ENCODE data around the gene TTC39C.

Gene TTC39C

DNA sequence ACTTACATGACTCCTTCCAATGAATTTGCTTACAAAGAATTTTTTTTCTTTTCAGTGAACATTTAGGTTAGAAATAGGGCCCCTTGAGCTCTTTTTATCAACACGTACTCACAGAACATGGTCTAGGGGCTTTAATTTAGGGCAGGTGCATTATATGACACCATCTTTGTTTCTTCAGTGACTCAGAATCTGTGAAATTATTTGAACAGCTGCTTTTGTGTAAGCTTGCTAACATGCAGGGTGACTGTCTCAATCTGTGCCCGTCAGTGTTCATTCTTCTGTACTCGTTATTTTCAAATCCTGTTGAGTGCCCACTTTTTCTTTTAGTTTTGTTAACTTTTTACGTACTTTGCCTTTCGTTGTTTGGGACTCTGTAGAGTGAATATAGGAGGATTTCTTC is 71.5 kb downstream of the TTC39C start:
- DNase-seq (ENCODE audit: low spot score) = no peak

DNA sequence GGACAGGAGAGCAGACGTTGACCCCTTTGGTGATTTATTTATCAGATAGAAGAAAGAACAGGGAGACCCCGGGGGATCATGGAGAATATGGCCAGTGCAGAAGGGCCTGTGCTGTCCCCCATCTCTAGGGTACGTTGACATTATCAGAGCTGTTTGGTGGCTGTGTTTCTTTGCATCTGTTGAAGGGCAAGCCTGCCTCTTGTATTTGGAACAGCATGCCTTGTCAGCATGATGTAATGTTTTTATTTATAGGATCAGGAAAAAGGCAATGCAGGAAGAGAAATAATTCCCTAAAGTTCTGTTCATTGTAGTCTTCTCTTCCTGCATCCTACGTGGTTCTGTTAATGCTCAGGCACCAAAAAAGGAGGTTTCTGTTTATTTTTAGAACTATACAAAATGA is 74.5 kb downstream of the TTC39C start:
- no peak for DNase-seq (ENCODE audit: low spot score)

DNA sequence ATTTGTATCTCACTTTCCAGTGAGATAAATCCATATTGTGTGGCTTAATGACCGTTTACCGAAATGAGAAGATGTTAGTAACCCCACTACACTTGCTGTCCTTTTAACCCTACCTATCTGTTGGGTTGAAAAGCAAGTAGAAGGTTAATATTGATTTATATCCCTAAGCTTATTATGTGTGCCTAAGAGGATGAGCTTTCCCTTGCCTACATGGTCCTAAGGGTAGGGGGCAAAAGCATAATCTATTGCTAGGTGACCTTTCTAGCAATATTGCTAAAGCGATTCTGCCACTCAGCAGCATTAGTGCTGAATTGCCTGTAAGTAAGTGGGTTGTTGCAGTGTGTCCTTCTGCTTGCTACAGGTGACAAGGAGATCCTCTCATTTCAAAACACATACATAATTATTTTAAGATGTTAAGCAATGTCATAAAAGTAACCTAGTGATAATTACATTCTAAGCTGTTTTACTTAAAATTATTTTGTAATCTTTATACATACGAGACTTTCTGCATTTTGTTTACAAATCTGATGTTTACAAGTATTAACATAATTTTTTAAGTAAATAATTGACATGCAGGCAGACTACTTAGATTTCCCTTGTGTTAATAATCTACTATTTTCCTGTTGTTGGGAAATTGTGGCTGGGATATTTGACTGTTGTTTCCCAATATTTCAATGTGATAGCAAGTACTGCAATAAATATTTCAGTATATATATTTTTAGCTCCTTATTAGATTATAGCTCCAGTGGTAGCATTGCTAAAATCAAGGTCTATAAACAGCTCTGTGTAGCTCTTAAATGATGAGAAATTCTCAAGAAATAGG is 75.2 kb downstream of the TTC39C start:
- DNase-seq (ENCODE audit: low spot score) = no peak

DNA sequence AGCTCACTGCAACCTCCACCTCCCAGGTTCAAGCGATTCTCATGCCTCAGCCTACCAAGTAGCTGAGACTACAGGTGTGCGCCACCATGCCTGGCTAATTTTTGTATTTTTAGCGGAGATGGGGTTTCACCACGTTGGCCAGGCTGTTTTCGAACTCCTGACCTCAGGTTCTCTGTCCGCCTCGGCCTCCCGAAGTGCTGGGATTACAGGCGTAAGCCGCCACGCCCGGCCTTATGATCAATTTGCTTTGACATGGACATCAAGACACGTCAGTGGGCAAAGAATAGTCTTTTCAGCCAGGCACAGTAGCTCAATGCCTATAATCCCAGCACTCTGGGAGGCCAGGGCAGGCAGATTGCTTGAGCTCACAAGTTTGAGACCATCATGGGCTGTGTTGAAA is 76.3 kb downstream of the TTC39C start:
- no peak for DNase-seq (ENCODE audit: low spot score)

DNA sequence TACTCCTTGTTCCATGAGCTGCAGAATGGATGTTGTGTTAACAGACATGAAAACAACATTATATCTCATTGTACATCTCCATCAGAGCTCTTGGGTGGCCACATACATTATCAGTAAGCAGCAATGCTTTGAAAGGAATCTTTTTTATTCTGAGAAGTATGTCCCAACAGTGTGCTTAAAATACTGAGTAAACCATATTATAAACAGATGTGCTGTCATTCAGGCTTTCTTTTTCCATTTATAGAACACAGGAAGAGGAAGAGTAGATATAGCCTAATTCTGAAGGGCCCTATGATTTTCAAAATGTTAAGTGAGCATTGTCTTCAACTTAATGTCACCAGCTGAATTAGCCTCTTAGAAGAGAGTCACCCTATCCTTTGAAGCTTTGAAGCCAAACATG is 80.0 kb downstream of the TTC39C start:
- no peak for DNase-seq (ENCODE audit: low spot score)

DNA sequence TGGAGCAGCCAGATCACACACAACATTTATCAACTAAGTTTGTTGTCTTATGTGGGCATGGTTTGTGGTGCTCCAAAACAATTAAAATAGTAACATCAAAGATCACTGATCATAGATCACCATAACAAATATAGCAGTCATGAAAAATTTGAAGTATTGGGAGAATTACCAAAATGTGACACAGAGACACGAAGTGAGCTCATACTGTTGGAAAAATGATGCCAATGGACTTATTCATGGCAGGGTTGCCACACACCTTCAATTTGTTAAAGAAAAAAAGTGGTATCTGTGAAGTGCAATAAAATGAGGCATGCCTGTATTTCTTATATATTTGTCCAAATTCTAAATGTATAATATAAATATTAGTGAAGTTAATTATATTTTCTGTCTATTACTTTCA is 81.4 kb downstream of the TTC39C start:
- no peak for DNase-seq (ENCODE audit: low spot score)

DNA sequence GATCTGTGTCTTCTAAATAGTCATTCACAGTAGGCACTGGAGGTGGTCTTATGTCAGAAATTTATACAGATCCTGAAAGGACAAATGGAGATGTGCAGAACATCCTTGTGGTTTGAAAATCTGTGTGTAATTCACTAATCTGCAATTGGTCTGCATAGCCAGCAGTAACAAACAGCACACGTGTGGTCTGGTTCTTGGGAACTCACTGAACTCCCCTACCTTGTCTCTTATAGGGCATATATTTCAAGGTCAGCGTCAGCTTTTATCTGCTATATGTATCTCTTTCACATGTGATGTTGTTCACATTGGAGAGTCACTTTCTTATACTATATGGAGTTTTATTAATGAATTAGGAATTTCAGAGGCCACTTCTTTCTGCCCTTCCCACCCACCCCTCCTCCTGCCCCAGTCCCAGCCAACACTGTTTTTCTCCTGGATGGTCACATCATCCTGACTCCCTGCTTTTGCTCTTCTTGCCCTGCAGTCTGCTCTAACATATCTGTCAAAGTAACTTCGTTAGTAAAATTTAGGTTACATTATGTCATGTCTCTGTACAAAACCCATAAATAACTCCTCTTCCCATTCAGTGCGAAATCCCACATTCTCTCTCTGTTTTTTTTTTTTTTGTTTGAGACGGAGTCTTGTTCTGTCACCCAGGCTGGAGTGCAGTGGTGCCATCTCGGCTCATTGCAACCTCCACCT is 88.9 kb downstream of the TTC39C start:
- DNase-seq (ENCODE audit: low spot score) = no peak

DNA sequence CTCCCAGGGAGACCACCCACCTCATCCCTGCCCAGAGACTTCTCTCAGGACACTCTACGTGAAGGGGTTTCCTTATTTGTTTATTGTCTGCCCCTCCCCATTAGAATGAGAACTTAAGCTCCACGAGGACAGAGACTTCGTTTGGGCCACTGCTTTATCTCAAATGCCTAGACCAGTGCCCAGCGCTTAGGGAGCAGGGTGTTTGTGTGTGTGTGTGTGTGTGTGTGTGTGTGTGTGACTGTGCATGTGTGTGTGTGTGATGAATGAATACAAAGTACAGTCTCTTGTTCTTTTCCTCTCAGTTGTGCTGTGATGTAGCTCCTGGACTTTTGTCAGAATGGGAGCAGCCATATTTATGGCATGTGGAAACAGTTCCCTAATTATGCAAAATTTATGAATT is 89.9 kb downstream of the TTC39C start:
- DNase-seq (ENCODE audit: low spot score) = no peak

DNA sequence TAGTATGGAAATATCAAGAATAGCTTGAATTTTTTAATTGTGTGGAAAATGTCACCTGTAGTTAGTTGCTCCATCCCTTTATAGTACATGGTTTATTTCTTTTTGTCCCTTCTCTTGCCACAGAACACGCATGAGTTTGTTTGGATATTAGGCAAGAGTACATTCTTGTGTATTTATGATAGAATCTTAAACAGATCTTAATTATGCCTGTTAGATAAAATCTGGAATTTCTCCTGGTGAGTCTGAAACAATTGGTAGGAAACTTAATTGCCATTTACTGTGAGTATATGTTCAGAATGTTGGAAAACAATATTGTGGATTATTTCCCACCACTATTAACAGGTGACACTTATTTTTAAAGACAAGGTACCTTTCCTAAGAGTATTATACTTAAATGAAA is 94.1 kb downstream of the TTC39C start:
- no peak for DNase-seq (ENCODE audit: low spot score)

DNA sequence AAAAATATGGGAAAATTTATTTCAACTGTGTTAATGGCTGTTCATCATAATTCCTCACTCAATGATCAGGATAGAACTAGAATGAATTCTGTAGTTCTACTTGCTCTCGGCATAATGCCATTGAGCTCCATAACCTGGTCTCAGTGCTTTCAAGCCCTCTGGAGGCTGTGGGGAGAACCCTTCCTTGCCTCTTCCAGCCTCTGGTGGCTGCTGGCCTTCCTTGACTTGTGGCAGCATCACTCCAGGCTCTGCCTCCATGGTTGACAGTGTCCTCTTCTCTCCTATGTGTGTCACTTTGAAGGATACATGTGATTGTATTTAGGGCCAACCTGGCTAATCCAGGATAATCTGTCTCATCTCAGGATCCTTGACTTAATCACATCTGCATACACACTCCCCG is 97.4 kb downstream of the TTC39C start:
- DNase-seq (ENCODE audit: low spot score) = no peak

DNA sequence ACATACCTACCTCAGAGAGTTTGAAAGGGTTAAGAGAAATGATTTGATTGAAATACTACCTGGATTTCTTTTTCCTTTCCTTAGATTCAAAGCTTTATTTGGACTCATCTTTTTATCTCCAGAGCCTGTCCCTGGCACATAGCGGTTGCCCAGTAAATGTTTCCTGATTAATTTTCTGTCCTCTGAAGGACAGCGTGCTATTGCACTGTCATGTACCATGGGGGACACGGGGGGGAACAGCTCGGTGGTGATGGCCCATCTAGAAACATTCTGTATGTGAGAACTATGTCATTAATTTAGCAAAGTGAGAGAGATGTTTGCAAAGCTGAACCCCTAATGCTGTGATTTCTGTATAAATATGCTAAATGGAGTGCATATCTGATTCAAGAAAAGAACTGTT is 97.9 kb downstream of the TTC39C start:
- no peak for DNase-seq (ENCODE audit: low spot score)

DNA sequence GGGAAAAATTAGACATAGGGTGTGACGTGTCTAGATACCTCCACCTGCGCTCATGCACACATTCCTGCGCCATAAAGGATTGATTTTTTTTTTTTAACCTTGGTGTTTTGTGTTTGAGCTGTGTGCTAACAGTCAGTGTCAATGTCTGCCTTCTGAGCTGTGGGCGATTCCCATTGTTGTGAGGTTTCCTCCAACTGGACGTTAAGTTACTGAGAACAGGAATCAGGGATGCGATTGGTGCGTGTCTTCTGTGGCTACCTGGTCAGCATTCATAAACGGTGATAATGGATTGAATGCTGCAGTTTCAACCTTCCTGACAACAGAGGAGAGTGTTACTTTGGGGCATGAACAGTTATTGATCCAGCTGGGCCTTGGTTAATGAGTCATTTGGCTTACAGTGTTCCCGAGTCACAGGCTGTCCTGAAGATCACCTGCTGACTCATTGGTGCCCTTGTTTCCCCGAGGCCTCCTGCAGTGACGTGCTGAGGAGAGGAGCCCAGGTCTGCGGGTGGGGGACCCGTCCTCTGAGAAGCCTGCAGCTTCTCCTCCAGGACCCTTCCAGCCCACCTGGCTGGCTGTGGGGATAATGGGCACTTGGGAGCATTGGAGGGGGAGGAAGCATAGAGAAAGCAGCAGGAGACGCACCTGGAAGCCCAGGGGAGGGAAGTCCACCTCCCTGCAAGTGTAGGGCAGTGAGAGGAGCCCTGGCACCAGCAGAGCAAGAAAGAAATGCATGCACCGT is 98.5 kb downstream of the TTC39C start:
- DNase-seq (ENCODE audit: low spot score) = no peak

DNA sequence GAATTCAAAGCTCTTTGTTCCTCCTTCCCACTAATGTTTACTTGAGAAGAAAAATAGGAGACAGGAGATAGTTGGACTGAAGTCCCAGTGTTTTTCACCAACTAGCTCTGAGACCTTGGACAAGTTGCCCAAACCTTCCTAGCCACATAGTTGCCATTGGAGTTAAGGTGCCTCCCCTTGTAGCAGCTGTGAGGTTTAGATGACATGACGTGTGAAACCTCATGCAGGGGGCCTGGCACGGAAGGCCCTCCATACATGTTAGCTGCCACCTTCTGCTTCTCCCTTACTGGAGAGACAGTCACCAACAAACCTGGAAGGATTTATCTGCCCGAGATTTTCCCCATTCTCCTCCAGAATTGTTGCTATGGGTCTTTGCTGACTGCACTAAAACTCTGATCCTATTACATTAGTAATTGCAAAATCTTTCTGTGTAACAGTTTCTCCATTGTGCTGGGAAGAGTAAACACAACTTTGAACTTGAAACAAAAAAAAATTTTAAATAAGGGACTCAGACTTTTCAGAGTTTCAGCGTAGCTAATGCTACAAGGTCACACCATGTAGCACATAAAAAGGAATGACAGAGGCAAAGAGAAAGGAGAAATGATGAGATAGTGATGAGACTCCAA is 100.5 kb downstream of the TTC39C start:
- DNase-seq (ENCODE audit: low spot score) = no peak

DNA sequence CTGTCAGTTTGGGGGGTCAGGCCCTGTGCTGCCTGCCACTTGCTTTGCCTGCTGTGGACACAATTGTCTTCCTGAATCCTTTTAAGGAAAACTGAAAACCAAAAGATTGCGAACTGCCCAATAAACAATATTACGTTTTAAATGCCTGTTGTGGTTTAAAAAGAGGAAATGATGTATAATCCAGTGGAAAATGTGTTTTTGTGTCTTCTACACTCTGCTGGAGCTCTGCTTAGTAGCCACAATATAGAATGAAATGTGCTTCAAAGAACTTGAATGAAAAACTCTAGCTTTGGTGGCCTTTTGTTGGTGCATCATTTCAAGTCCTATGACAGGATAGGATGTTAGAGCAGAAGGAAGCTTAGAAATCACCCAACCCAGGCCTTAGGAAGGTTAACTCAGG is 101.1 kb downstream of the TTC39C start:
- no peak for DNase-seq (ENCODE audit: low spot score)

DNA sequence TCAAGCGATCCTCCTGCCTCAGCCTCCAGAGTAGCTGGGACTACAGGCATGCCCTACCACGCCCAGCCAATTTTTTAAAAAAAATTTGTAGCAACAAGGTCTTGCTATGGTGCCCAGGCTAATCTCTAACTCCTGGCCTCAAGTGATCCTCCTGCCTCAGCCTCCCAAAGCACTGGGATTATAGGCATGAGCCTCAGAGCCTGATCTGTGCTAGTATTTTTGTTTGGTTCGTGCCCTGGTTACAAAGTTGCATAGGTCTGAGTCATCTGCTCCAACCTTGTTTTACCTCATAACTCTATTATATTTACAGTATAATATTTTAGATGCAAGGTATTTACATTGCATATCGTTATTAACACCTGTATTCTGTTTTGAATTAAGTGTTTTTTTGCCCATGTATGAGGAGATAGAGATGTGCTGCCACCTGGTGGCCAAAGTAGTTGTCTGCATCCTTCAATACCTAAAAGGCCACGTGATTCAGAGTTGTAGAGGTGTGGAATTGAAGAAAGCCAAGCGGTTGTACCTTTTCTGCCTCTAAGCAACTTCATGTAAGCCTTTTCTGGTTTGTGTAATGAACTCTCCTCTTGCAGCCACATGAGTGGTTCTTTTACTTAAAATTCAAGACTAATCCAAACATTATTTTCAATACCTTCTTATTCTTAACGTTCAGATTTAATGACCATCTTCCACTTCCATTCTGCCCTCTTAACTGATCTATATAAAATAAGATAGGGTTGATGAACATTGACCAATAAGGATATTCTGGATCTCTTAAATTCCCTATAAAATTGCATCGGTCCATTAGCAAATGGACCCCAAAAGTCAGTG is 104.4 kb downstream of the TTC39C start:
- DNase-seq (ENCODE audit: low spot score) = peak; percentile 70

DNA sequence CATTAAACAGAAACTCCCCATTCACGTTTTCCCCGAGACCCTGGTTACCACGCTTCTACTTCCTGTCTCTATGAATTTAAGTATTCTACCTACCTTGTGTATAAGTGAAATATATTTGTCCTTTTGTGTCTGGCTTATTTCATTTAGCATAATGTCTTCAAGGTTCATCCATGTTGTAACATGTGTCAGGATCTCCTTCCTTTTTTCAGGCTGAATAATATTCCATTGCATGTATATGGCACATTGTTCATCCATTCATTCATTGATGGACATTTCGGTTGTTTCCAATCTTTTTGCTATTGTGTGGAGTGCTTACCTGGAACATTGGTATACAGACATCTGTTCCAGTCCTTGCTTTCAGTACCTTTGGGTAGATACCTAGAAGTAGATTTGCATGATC is 106.1 kb downstream of the TTC39C start:
- no peak for DNase-seq (ENCODE audit: low spot score)

DNA sequence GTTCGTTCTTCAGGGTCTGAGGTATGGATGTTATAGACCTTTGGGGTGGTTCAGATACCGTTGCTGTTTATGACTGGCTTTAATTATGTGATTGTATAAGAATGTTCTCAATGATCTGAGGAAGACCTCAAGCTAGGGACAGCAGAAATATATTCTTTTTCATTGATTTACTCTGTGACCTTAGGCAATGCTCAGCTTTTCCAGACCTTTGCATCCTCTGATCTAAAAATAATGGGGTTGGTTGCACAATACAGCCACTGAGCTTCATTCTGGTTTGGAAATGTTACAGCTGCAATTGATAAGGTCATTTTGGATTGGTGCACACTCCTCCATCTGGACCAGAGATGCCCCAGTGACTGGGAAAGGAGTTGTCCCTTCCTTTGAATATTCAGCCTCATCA is 107.1 kb downstream of the TTC39C start:
- no peak for DNase-seq (ENCODE audit: low spot score)

DNA sequence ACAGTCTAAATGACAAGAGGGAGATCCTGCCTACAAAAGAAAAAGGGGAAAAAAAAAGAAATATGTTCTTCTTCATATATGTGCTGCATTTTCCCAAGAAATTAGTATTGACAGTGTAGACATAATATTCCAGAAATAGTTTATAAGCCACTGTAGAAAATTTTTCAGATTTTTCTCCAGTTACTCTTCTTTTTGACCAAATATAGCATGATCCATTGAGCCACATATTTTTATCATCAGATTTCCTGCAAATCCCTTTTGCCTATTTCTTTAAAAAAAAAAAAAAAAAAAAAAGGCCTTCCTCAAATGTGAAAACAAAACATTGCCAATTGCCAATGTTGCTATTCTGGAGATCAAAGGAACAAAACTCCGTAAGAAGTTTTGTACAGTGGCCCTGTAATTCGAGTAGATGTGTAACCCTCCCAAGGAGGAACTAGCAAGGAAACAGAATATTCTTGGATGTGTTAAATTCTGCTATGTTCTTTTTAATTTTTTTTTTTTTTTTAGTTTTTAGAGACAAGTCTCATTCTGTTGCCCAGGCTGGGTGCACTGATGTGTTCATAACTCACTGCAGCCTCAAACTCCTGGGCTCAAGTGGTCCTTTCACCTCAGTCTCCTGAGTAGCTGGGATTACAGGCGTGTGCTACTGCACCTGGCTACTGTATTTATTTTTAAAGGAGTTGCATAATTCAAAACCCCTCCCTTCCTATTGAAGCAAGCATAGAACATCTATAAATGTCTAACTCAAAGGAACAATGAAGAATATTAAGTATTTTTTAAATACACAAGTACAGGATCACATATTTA is 111.8 kb downstream of the TTC39C start:
- no peak for DNase-seq (ENCODE audit: low spot score)

DNA sequence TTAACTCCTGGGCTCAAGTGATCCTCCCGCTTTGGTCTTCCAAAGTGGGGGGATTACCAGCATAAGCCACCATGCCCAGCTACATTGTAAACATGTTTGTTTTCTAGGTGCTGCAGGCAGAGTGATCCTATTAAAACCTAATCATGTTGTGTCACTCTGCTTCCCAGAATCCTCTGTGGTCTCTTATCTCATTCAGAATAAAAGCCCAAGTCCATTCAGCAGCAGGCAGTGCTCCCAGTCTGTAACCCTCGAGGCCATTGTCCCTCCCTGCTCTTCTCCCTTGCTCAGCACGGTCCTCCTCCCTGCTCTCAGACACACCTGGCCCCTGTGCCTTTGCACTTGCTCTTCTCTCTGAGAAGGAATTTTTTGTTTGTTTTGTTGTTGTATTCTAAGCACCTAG is 113.2 kb downstream of the TTC39C start:
- no peak for DNase-seq (ENCODE audit: low spot score)

DNA sequence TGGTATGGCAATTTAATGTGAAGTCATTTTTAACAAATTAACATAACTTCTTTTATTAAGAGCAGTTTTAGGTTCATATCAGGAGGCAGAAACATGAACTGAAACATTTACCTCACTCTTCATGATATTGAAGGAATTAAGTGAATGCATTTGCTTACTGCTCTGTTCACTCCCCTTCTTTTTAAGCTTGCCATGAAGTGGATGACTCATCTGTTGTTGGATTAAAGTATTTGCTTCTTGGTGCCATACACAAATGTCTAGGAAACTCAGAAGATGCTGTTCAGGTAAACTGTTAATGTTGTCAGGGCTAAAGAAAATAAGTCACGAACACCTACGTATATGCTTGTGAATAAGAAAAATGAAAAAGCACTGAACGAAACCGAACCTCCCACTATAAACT is 114.1 kb downstream of the TTC39C start:
- no peak for DNase-seq (ENCODE audit: low spot score)

DNA sequence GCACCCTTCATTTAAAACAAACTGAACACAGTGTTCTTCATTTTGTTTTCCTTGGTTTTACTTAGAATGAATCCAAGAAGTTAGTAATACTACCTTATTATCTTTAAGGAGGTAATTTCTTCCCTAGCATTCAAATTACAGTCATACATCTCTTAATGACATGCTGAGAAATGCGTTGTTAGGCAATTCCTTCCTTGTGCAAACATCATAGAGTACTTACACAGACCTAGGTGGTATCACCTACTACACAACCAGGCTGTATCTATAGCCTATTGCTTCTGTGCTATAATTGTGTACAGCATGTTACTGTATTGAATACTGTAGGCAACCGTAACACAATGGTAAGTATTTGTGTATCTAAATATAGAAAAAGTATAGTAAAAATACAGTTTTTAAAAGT is 115.9 kb downstream of the TTC39C start:
- no peak for DNase-seq (ENCODE audit: low spot score)
